Measurements from ENCODE around the gene TIMP3.

The TIMP3 gene

GRCh38 chr22:32850591-32851517, 49.3 kb downstream of the TIMP3 start:
- no peak overlapping the region for H3K4me3 ChIP-seq (ENCODE audit: low read length)
- H3K27me3 ChIP-seq (replicated peaks; ENCODE audit: control insufficient read depth, insufficient read depth, low read length) = no peaks in the 10 kb centered on the region
- peak; percentile 48 for DNase-seq (ENCODE audit: low read depth)
- H3K36me3 ChIP-seq (ENCODE audit: control insufficient read depth, insufficient read depth, low read length, severe bottlenecking) = peaks cover 65% of the 10 kb centered on the region
- H3K9me3 ChIP-seq (ENCODE audit: control insufficient read depth, low read length) = no peaks in the 10 kb centered on the region
- H3K4me1 ChIP-seq (ENCODE audit: control insufficient read depth, insufficient read depth, low read length) = peaks cover 67% of the 10 kb centered on the region
- peak overlapping the region; percentile 61 for H3K9ac ChIP-seq (ENCODE audit: low read length)

DNA sequence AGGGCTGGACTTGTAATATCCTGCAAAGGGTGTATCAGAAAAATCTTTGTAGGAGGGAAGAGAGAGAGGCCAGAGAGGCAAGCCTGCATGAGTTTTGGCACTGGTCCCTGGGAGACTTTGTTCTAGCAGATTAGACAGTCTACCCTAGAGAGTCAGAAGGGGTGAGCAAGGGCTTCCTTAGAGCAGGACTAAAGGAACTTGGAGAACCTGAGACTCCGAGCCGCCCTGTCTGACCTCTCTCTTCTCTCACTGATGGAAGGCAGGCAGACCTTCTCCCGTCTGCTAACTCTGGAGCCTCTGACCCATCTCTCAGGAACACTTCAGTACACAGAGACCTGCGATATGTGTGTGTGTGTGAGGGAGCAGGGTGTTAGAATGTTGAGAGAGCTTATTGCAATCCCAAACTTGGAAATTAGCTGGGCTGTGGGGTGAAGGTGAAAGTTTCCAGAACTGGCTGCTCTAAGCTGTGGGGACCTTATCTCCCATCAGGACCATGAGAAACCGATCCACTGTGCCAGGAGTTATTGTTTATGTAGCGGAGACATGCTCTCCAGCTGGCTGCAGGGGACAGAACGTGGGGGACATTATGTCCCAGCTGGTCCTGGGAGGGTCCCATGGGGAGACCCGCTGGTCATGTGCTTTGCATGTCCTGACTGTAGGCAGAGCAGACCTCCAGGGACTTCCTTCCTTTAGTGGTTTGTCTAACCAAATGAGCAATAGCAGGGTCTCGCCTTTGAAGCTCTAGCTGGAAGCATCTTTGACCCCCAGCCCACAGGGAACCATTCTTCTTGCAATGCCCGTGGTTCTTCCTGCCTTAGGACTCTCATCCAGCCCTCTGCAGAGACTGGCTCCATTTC, 51.1 kb downstream of the TIMP3 start:
- H3K36me3 ChIP-seq (ENCODE audit: control insufficient read depth, insufficient read depth, low read length, severe bottlenecking) = peaks cover 78% of the 10 kb centered on the region
- no peak overlapping the region for H3K4me3 ChIP-seq (ENCODE audit: low read length)
- no peaks in the 10 kb centered on the region for H3K27me3 ChIP-seq (replicated peaks; ENCODE audit: control insufficient read depth, insufficient read depth, low read length)
- H3K4me1 ChIP-seq (ENCODE audit: control insufficient read depth, insufficient read depth, low read length) = peaks cover 55% of the 10 kb centered on the region
- H3K9me3 ChIP-seq (ENCODE audit: control insufficient read depth, low read length) = no peaks in the 10 kb centered on the region
- H3K9ac ChIP-seq (ENCODE audit: low read length) = peak overlapping the region; percentile 9
- peak; percentile 26 for DNase-seq (ENCODE audit: low read depth)

DNA sequence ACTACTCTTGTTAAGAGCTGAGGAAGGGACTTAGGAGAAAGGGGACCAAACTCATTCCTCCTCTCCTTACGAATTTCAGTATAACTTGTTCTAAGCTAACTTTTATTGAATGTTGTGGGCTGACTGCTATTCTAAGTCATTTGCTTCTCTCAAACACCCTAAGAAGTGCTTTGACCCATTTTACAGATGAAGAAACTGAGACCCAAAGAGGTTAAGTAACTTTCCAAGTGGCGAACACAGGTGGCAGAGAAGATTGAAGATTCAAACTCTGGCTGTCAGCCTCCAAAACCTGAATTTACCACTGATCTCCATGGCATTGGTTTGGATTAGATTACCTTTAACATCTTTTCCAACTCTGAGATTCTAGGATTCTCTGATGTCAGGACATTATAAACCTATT, 52.2 kb downstream of the TIMP3 start:
- Histone ChIP-seq H3K9me3 (ENCODE audit: control insufficient read depth, low read length) (no peaks in the 10 kb centered on the region), H3K36me3 (ENCODE audit: control insufficient read depth, insufficient read depth, low read length, severe bottlenecking) (peaks cover 89% of the 10 kb centered on the region), H3K27me3 (replicated peaks; ENCODE audit: control insufficient read depth, insufficient read depth, low read length) (no peaks in the 10 kb centered on the region), H3K9ac (ENCODE audit: low read length) (no peak overlapping the region), H3K4me3 (ENCODE audit: low read length) (no peak overlapping the region), H3K4me1 (ENCODE audit: control insufficient read depth, insufficient read depth, low read length) (peaks cover 55% of the 10 kb centered on the region)
- DNase-seq (ENCODE audit: low read depth) = no peak

- Histone ChIP-seq H3K4me3 (ENCODE audit: low read length) (no peak overlapping the region), H3K9me3 (ENCODE audit: control insufficient read depth, low read length) (no peaks in the 10 kb centered on the region), H3K27me3 (replicated peaks; ENCODE audit: control insufficient read depth, insufficient read depth, low read length) (no peaks in the 10 kb centered on the region), H3K36me3 (ENCODE audit: control insufficient read depth, insufficient read depth, low read length, severe bottlenecking) (peaks cover 96% of the 10 kb centered on the region), H3K4me1 (ENCODE audit: control insufficient read depth, insufficient read depth, low read length) (peaks cover 55% of the 10 kb centered on the region), H3K9ac (ENCODE audit: low read length) (no peak overlapping the region)
- no peak for DNase-seq (ENCODE audit: low read depth)
Observed at GRCh38 chr22:32854351-32854804, 52.9 kb downstream of the TIMP3 start.

- Histone ChIP-seq H3K9ac (ENCODE audit: low read length) (no peak overlapping the region), H3K27me3 (replicated peaks; ENCODE audit: control insufficient read depth, insufficient read depth, low read length) (no peaks in the 10 kb centered on the region), H3K9me3 (ENCODE audit: control insufficient read depth, low read length) (no peaks in the 10 kb centered on the region), H3K4me1 (ENCODE audit: control insufficient read depth, insufficient read depth, low read length) (peaks cover 53% of the 10 kb centered on the region), H3K36me3 (ENCODE audit: control insufficient read depth, insufficient read depth, low read length, severe bottlenecking) (peaks cover 96% of the 10 kb centered on the region), H3K4me3 (ENCODE audit: low read length) (no peak overlapping the region)
- DNase-seq (ENCODE audit: low read depth) = no peak
Observed at GRCh38 chr22:32855045-32855756, 53.7 kb downstream of the TIMP3 start.

DNA sequence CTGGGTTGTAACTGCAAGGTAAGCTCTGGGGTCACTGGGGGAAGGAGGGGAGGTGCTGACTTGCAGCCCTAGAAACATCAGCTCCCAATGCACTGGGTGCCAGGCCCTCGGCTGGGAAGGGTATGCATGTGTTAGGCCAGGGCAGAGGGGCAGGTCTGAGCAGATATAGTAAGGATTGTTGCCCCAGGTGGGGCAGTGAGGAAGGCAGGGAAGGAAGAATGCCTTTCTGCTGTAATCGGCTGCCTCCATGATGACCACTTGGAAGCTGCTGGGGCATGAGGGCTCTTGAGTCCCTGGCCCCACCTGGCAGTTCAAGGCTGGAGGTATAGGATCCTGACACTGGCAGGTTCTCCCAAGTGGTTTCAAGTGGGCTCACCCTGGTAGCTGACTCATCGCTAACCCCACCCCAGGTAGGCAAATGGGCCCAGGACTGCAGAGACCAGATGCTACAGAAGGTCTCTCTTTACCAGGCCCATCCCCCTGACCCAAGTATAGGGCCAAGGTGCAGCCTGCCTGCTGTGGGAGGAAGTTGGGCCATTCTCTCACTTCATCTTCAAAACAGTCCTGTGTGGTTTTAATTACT, 56.7 kb downstream of the TIMP3 start:
- peaks cover 90% of the 10 kb centered on the region for H3K36me3 ChIP-seq (ENCODE audit: control insufficient read depth, insufficient read depth, low read length, severe bottlenecking)
- H3K9me3 ChIP-seq (ENCODE audit: control insufficient read depth, low read length) = no peaks in the 10 kb centered on the region

GRCh38 chr22:32858957-32859356, 57.5 kb downstream of the TIMP3 start:
- Histone ChIP-seq H3K4me3 (ENCODE audit: low read length) (no peak overlapping the region), H3K27me3 (replicated peaks; ENCODE audit: control insufficient read depth, insufficient read depth, low read length) (no peaks in the 10 kb centered on the region), H3K36me3 (ENCODE audit: control insufficient read depth, insufficient read depth, low read length, severe bottlenecking) (peaks cover 83% of the 10 kb centered on the region), H3K9me3 (ENCODE audit: control insufficient read depth, low read length) (no peaks in the 10 kb centered on the region), H3K4me1 (ENCODE audit: control insufficient read depth, insufficient read depth, low read length) (peaks cover 16% of the 10 kb centered on the region), H3K9ac (ENCODE audit: low read length) (no peak overlapping the region)
- DNase-seq (ENCODE audit: low read depth) = no peak

More for the DNA sequence above, 56.7 kb downstream of the TIMP3 start:
- H3K4me3 ChIP-seq (ENCODE audit: low read length) = no peak overlapping the region
- H3K9ac ChIP-seq (ENCODE audit: low read length) = no peak overlapping the region
- H3K4me1 ChIP-seq (ENCODE audit: control insufficient read depth, insufficient read depth, low read length) = peaks cover 23% of the 10 kb centered on the region
- H3K27me3 ChIP-seq (replicated peaks; ENCODE audit: control insufficient read depth, insufficient read depth, low read length) = no peaks in the 10 kb centered on the region
- no peak for DNase-seq (ENCODE audit: low read depth)

- H3K27me3 ChIP-seq (replicated peaks; ENCODE audit: control insufficient read depth, insufficient read depth, low read length) = no peaks in the 10 kb centered on the region
- peaks cover 8% of the 10 kb centered on the region for H3K4me1 ChIP-seq (ENCODE audit: control insufficient read depth, insufficient read depth, low read length)
- no peak overlapping the region for H3K4me3 ChIP-seq (ENCODE audit: low read length)
- H3K9me3 ChIP-seq (ENCODE audit: control insufficient read depth, low read length) = no peaks in the 10 kb centered on the region
- peaks cover 75% of the 10 kb centered on the region for H3K36me3 ChIP-seq (ENCODE audit: control insufficient read depth, insufficient read depth, low read length, severe bottlenecking)
- H3K9ac ChIP-seq (ENCODE audit: low read length) = no peak overlapping the region
- DNase-seq (ENCODE audit: low read depth) = no peak
Observed at GRCh38 chr22:32859743-32860142, 58.2 kb downstream of the TIMP3 start.

- Histone ChIP-seq H3K4me1 (ENCODE audit: control insufficient read depth, insufficient read depth, low read length) (no peaks in the 10 kb centered on the region), H3K36me3 (ENCODE audit: control insufficient read depth, insufficient read depth, low read length, severe bottlenecking) (peaks cover 59% of the 10 kb centered on the region), H3K9ac (ENCODE audit: low read length) (no peak overlapping the region), H3K4me3 (ENCODE audit: low read length) (no peak overlapping the region), H3K9me3 (ENCODE audit: control insufficient read depth, low read length) (no peaks in the 10 kb centered on the region), H3K27me3 (replicated peaks; ENCODE audit: control insufficient read depth, insufficient read depth, low read length) (no peaks in the 10 kb centered on the region)
- DNase-seq (ENCODE audit: low read depth) = no peak
Observed at GRCh38 chr22:32861330-32861729, 59.8 kb downstream of the TIMP3 start.

DNA sequence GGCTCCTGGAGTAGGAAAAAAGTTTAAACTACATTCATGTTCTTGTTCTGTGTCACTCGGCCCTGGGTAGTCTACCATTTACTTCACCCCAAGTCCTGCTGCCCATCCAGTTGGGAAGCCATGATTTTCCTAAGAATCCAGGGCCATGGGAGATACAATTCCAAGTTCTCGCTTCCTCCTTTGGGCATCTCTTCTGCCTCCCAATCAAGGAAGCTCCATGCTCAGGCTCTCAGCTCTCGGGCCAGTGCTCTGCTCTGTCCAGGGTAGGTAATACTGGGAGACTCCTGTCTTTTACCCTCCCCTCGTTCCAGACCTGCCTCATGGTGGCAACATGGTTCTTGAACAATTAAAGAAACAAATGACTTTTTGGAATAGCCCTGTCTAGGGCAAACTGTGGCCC, 60.6 kb downstream of the TIMP3 start:
- no peaks in the 10 kb centered on the region for H3K9me3 ChIP-seq (ENCODE audit: control insufficient read depth, low read length)
- peaks cover 52% of the 10 kb centered on the region for H3K36me3 ChIP-seq (ENCODE audit: control insufficient read depth, insufficient read depth, low read length, severe bottlenecking)
- H3K9ac ChIP-seq (ENCODE audit: low read length) = no peak overlapping the region
- no peaks in the 10 kb centered on the region for H3K4me1 ChIP-seq (ENCODE audit: control insufficient read depth, insufficient read depth, low read length)
- no peaks in the 10 kb centered on the region for H3K27me3 ChIP-seq (replicated peaks; ENCODE audit: control insufficient read depth, insufficient read depth, low read length)
- H3K4me3 ChIP-seq (ENCODE audit: low read length) = no peak overlapping the region
- no peak for DNase-seq (ENCODE audit: low read depth)

Data from adipocyte (in vitro differentiated cells).